HL-60 (cell line): ENCODE measurements around the gene NT5DC2.

ENCODE experiments used
- DNase-seq, 2 experiments: peaks; one replicate each; pipeline ENCODE4 v3.0.0-alpha.2; 2010 to 2020; ENCODE audit warnings: low read depth in 1 of 2, low spot score in 1 of 2
- H3K27ac ChIP-seq: fragments of 250-450 bp; sonication (Bioruptor Pico); replicated peaks from 2 replicates; pipeline ENCODE4 v1.5.1; 2020; ENCODE audit warnings: mild to moderate bottlenecking, moderate library complexity
- H3K27me3 ChIP-seq: fragments of 250-450 bp; sonication (Bioruptor Pico); 2 replicates; pipeline ENCODE4 v1.5.1; 2021; ENCODE audit warnings: mild to moderate bottlenecking, moderate library complexity; ENCODE audit not compliant: insufficient read depth, poor library complexity, severe bottlenecking
- H3K4me3 ChIP-seq: replicated peaks from 2 replicates; pipeline ENCODE4 v1.5.1; 2011; ENCODE audit warnings: mild to moderate bottlenecking, control low read depth, low read length; ENCODE audit not compliant: insufficient read depth
- CTCF ChIP-seq: IDR thresholded peaks from one replicate; pipeline ENCODE4 v1.5.1; 2011; ENCODE audit warnings: low read length, control low read depth, inconsistent platforms; ENCODE audit not compliant: insufficient read depth
- GABPA ChIP-seq: IDR thresholded peaks from 2 replicates; pipeline ENCODE4 v1.6.1; 2012; ENCODE audit warnings: low read depth
- POLR2AphosphoS5 ChIP-seq: IDR thresholded peaks from 2 replicates; pipeline ENCODE4 v1.6.1; 2012; ENCODE audit warnings: low read depth
- SPI1 ChIP-seq: IDR thresholded peaks from 2 replicates; pipeline ENCODE4 v1.6.1; 2012; ENCODE audit warnings: low read depth, mild to moderate bottlenecking, borderline replicate concordance
- TF ChIP-seq, protein P1 (sequence below): IDR thresholded peaks from 2 replicates; pipeline ENCODE4 v1.6.1; 2012; ENCODE audit warnings: low read depth; ENCODE audit not compliant: insufficient replicate concordance

NT5DC2 gene

GRCh38 chr3:52525680-52526561 is 7.7 kb downstream of the NT5DC2 start:
- Histone ChIP-seq H3K27me3 (no peaks in the 10 kb centered on the region), H3K27ac (no peak overlapping the region), H3K4me3 (no peak overlapping the region)
- DNase-seq = no peak
- TF ChIP-seq SPI1 = no peak
- TF ChIP-seq POLR2AphosphoS5 = no peak
- TF ChIP-seq, protein P1, sequence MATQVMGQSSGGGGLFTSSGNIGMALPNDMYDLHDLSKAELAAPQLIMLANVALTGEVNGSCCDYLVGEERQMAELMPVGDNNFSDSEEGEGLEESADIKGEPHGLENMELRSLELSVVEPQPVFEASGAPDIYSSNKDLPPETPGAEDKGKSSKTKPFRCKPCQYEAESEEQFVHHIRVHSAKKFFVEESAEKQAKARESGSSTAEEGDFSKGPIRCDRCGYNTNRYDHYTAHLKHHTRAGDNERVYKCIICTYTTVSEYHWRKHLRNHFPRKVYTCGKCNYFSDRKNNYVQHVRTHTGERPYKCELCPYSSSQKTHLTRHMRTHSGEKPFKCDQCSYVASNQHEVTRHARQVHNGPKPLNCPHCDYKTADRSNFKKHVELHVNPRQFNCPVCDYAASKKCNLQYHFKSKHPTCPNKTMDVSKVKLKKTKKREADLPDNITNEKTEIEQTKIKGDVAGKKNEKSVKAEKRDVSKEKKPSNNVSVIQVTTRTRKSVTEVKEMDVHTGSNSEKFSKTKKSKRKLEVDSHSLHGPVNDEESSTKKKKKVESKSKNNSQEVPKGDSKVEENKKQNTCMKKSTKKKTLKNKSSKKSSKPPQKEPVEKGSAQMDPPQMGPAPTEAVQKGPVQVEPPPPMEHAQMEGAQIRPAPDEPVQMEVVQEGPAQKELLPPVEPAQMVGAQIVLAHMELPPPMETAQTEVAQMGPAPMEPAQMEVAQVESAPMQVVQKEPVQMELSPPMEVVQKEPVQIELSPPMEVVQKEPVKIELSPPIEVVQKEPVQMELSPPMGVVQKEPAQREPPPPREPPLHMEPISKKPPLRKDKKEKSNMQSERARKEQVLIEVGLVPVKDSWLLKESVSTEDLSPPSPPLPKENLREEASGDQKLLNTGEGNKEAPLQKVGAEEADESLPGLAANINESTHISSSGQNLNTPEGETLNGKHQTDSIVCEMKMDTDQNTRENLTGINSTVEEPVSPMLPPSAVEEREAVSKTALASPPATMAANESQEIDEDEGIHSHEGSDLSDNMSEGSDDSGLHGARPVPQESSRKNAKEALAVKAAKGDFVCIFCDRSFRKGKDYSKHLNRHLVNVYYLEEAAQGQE = no peak
- TF ChIP-seq CTCF = no peak
- no peak for TF ChIP-seq GABPA

DNA sequence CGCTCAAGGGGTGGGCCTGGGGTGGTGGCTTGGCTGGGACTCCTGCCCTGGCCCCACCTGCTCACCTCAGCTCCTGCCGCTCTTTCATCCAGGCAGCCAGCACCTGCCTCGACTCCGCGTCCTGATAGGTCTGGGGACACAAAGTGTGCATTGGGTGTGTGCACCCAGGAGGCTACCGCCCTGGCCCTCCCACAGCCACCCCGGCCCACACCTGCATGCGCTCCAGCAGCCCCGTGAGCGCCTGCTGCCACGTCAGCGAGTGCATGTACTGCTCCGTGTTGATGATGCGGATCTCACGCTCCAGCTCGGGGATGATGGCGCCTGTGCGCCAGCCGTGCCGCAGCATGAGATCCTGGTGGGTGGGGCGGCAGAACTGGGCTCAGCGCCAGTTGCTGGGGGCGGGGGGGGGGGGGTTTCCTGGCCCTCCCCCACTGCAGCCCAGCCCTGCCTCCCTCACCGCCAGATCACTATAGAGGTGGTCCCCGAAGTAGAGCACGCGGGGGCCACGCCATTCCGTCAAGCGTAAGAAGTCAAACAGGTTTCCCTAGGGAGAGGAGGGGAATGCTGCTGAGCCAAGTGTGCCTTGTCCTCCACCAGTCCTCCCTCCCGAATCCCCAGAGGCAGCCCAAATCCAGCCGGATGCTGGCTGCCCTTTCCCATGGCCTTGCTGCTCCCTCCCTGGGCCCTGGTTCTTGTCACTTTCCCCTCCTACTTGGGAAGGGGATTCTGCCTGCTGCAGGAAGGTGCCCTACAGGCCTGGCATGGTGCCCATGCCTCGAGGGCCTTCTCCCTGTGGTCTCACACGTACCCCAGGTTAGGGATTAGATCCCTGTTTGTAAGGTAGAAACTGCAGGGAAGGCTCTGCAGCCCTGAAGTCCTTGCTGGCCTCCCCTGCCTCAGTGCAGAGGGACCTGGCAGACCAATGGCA is 8.6 kb downstream of the NT5DC2 start:
- no peak overlapping the region for H3K27ac ChIP-seq
- DNase-seq = no peak
- TF ChIP-seq SPI1 (no peak), GABPA (no peak), POLR2AphosphoS5 (no peak), CTCF (no peak)
- TF ChIP-seq, protein P1 = no peak
- H3K4me3 ChIP-seq = no peak overlapping the region
- H3K27me3 ChIP-seq = no peaks in the 10 kb centered on the region

DNA sequence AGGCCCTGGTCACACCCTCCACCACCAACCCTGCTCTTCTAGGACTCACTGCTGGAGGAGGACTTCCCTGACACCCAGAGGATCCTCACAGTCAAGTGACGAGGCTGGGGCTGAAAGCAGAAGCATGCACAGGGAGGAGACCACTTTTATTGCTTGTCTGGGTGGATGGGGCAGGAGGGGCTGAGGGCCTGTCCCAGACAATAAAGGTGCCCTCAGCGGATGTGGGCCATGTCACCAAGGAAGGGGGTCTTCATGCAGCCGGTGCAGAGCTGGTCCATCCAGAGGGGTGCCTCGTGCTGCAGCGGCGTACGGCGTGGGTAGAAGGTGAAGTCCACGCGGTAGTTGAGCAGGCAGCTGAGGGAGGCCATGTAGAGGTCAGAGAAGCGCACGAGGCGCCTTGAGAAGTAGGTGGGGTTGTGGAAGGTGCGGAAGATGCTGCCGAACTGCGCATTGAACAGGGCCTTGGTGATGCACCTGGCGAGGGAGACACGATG is 9.4 kb downstream of the NT5DC2 start:
- no peak for DNase-seq
- TF ChIP-seq, protein P1 = no peak
- no peak for TF ChIP-seq CTCF
- no peak for TF ChIP-seq GABPA
- no peak for TF ChIP-seq POLR2AphosphoS5
- TF ChIP-seq SPI1 = no peak
- no peak overlapping the region for H3K4me3 ChIP-seq
- no peak overlapping the region for H3K27ac ChIP-seq
- H3K27me3 ChIP-seq = no peaks in the 10 kb centered on the region
